H1 (cell line): ENCODE data around the gene FAM241A. TPM values are rescaled to one million over a fixed set of nuclear protein-coding genes. Genes with fewer than 3 reads are reported as not detected.

Source experiments
- HDAC2 ChIP-seq, 2 experiments: fragments of 300-600 bp in 1 of 2; sonication (generic) in 1 of 2; IDR thresholded peaks; 2 replicates each; pipeline ENCODE4 v1.6.1; 2011 to 2012; ENCODE audit warnings: low read depth in 2 of 2, low read length in 2 of 2, mild to moderate bottlenecking in 2 of 2, moderate library complexity in 2 of 2, borderline replicate concordance in 1 of 2, inconsistent platforms in 1 of 2
- RNF2 ChIP-seq: fragments of 200-900, 300-1000 bp; sonication (generic); IDR thresholded peaks from 2 replicates; pipeline ENCODE4 v1.7.1; 2016; ENCODE audit warnings: borderline replicate concordance, low read depth, mild to moderate bottlenecking, antibody characterized with exemption, low read length; ENCODE audit not compliant: poor library complexity, severe bottlenecking; ENCODE audit errors: missing control alignments
- polyA plus RNA-seq, 7 experiments: library from polyadenylated mRNA; depleted of rRNA in 3 of 7; stranded (reverse) in 5 of 7; unstranded in 2 of 7; fragments of >200 nt in 5 of 7; fragments of 200-250 nt in 2 of 7; gene quantifications; 1 replicate in 5 of 7; 2 replicates in 1 of 7; 4 replicates in 1 of 7; pipeline versions ENCODE4 v1.2.1 to v1.2.3, GENCODE V29; 2011 to 2013; ENCODE audit warnings: missing spikeins in 2 of 7, mixed read lengths in 2 of 7
- total RNA-seq: library from RNA; stranded (reverse); fragmentation: NEBNext Ultra II Directional; extraction: Animal tissue kit (Norgen Biotek cat#: 25700); gene quantifications from 2 replicates; pipeline ENCODE4 v1.2.1, GENCODE V29; 2021

Gene FAM241A
- total and polyA plus RNA-seq, 2 of the 8 experiments (the other 6 are each of a cell fraction or from before 2014, with no cell fraction given): 0.20 to 0.73 TPM

- no peak for TF ChIP-seq RNF2
- TF ChIP-seq HDAC2 (IDR thresholded peaks at IDR 0.05; ENCODE audit: borderline replicate concordance in 1 of 2, low read depth in 2 of 2, low read length in 2 of 2): no peak
These were observed 5.7 kb downstream of the FAM241A start (continued) for GRCh38 chr4:112150920-112151319.
